Measurements from ENCODE around the gene S100P. TPM values are rescaled to one million over a fixed set of nuclear protein-coding genes. Genes with fewer than 3 reads are reported as not detected.
A peak's percentile ranks its signal among the peaks of the same experiment; 100 is the strongest.
"Not testable (repeated sequence)": the region's sequence is repeated elsewhere in the genome, so short reads cannot be mapped to it uniquely, and the experiment has no call there.

Gene S100P
- total RNA-seq, 1 donor from 2014 or later, result 1,144 TPM

DNA sequence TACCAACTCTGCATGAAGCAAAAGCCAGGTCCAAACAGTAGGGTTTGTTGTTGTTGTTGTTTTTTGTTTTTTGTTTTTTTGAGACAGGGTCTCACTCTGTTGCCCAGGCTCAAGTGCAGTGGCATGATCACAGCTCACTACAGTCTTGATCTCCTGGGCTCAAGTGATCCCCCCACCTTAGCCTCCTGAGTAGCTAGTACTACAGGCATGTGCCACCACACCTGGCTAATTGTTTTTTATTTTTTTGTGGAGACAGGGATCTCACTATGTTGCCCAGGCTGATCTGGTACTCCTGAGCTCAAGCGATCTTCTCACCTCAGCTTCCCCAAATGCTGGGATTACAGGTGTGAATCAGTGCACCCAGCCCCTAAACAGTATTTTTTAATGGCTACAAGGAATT, 6.2 kb downstream of the S100P start:
- ATAC-seq, result no peak

DNA sequence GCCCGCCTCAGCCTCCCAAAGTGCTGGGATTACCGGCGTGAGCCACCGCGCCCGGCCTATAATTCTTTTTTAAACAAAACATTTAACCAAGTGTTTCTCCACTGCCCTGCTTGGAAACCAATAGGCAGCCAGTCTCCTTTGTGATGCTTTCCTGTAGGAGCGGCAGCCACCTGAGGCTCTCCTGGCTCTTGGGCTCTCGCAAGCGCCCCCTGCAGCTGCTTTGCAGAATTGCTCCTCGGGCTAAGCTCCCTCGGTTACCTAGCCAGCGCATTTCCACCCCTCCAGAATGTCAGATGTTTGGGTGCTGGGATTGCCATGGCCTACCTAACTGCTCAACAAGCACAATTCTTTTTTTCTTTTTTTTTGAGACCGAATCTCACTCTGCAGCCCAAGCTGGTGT, 7.7 kb downstream of the S100P start:
- no peak for ATAC-seq

DNA sequence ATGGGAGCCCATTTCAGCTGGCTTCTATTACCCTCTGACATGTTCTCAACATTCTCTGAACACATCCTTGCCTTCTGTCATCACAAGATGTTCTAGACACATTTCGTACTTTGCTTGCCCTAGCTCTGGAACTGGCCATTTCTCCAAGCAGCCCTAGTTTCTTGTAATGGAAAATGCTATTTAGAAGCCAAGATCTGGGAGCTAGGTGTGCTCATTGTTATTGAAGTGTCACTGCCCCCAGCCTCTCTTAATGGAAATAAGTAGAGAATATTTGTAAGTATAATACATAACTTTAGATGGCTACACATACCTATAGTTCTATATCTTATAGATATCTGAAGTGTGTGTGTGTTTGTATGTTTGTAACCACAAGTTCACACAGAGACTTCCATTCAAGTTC, 9.1 kb downstream of the S100P start:
- no peak for ATAC-seq

DNA sequence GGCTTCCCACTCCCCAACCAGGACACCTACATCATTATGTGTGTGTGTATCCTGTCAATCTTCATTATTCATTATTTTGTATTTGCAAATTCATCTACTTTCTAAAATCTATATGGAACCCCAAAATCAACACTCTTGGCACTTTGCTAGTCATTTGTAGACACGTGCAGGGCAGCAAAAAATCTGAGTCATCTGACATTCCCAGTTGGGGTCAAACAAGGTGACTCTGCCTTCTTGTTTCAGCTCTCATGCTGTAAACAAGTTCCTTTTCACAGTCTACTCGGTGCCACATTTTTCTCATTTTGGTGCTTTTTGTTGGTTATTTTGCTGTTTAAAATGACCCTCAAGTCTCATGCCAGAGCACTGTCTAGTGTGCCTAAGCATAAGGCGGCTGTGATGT, 10.1 kb downstream of the S100P start:
- no peak for ATAC-seq

DNA sequence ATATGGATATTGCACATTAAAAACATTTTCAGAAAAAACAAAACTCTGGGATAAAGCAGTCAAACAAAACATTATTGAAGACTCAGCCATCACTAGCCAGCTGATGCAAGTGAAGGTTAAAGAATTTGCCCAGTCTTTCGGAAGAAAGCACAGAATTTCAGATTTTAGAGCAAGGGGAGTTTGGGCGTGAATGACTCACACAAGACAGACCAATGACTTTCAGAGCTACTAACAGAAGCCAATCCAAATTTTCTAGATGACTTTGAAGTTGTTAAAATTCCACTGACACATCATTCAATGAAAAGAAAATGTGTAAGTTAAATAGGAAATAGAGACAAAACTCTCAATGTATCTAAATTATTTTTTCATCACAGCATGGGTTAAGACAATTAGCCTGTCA, 12.0 kb downstream of the S100P start:
- ATAC-seq, result no peak

DNA sequence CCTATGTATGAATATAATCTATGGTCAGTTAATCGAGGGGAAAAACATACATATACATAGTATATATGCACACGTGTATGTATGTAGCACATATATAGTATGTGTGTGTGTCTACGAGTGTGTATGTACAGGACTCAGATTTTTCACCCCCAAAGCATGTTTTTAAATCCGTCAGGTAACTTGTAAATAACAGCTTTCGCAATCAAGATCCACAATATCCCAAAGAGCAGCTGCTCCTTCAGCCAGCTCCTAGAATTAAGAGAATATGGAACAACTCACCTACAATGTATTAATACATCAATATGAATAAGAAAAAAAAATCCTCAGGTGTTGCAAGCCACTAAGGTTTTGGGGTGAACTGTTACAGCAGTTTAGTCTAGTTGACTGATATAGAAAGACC, 12.5 kb downstream of the S100P start:
- no peak for ATAC-seq

DNA sequence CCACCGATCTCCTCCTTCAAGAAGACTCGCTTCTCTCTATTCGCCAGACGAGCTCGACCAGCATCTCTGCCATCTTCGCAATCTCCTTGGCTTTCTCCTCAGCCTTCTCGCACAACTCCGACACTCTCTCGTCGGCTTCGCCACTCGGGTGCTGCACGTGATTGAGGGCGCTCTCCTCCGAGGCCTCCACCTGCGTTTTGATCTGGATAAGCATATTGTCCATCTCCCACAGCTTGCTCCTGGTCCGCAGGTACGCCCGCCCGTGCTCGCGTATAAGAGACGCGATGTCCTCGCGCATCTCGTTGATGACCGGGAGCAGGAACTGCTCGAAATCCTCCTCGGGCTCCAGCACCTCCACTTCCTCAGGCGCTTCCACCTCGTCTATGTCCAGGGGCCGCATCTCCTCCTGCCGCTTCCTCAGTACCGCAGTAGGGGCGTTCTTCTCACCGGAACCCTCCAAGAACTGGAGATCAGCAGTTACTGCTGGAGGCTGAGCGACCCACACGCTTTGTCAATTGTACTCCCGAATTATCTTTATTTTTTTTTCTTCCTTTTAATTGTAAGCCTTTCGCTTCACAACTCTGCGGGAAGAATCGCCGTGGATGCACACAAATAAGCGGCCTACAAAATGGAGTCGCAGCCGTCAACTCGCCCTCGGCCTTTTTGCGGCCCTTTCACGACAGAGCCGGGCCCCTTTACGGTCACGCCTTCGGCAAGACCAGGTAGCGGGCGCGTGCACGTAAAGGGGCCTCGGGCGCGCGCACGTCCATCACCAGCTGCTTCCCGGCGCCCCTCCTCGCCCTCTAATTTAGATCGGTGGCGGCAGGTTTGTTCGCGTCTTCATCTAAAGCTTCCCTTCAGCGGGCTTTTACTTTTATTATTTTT, 15.8 kb downstream of the S100P start, which contains the start of gene MRFAP1L1:
Gene MRFAP1L1 (minus strand): TSS at position 636 of the 885 bp plus-strand sequence. CDS start 236 bp downstream, at position 400.
- peak; percentile 95 for ATAC-seq

DNA sequence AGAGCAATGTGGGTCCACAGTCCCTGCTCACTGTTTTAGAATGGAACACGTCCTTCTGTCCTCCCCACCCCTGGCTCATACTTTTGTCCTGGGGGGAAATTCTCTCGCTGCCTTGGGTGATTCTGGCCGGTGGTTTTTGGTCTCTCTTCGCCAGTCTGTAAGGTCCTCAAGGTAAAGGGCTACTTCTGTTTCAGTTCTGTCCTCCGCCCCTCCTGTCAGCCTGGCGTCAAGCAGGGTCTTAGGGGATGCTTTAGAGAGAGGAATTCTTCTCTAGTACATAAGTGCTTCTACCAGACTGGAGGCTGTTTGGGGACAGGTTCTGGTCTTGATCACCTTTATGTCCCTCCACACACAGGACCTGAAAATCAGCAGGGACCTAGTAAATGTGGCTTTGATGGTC, 16.6 kb downstream of the S100P start:
- ATAC-seq, result no peak

DNA sequence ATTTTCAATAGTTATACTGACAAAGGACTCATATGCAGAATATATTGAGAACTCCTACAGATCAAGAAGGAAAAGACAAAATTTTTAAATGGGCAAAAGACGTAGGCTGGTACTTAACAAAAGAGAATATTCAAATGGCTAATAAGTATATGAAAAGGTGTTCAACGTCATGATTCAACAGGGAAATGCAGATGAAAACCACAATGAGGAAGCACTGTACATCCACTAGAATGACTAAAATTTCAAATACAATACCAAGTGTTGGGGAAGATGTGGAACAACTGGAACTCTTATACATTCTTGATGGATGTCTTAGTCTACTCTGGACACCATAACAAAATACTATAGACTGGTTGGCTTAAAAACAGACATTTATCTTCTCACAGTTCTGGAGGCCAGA, 17.3 kb downstream of the S100P start:
- ATAC-seq, result no peak

DNA sequence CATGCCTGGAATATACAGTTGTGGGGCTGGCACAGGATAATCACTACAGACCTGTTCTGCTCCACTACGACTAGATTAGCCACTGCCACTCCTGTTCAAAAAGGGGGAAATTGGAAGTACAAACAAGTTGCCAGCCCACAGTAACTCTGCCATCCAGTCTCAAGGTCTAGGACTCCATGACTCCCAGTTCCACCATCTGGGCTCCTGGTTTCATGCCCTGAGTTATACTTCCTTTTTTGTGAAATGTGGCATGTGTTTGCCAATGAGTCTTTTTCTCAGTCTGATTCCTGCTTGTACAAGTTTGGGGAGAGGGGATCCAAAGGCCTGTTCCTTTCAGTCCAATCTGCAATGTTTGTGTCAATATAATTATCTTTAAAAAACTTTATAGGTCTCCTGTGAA, 21.3 kb downstream of the S100P start:
- no peak for ATAC-seq

DNA sequence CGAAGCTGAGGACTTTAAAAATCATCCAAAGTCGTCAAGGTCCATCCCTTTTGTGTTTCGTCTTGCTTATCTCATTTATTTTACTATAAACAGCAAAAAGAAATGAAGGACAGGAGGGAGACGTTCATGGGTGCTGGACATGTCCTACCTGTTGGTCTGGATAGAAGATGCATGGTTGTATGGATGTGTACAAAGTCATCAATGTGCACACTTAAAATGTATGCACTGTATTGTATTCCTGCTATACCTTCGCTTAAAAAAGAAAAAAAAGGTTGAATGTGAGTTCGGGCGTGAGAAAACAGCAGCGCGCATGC, 22.0 kb downstream of the S100P start:
- no peak for ATAC-seq

DNA sequence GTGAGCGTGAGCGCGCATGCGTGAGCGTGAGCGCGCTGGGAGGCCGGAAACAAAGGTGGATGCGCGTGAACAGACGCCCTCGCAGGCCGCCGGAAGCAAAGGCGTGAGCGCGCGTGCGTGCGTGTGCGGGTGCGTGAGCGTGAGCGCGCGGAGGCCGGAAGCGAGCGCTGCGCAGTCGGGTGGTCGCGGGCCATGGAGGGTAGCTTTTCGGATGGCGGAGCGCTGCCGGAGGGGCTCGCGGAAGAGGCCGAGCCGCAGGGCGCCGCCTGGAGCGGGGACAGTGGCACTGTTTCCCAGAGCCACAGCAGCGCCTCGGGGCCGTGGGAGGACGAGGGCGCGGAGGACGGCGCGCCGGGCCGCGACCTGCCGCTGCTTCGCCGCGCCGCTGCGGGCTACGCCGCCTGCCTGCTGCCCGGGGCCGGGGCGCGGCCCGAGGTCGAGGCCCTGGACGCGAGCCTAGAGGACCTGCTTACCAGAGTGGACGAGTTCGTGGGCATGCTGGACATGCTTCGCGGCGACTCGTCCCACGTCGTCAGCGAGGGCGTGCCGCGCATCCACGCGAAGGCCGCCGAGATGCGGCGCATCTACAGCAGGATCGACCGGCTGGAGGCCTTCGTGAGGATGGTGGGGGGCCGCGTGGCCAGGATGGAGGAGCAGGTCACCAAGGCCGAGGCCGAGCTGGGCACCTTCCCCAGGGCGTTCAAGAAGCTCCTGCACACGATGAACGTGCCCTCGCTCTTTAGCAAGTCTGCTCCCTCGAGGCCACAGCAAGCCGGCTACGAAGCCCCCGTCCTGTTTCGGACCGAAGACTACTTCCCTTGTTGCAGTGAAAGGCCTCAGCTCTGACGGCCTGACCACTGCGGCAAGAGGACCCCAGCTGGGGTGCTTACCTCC, 22.6 kb downstream of the S100P start, which contains the start of gene BLOC1S4:
Gene BLOC1S4 (plus strand): TSS at position 157 of the 894 bp plus-strand sequence. CDS start 36 bp downstream, at position 193.
- ATAC-seq, result peak; percentile 89

DNA sequence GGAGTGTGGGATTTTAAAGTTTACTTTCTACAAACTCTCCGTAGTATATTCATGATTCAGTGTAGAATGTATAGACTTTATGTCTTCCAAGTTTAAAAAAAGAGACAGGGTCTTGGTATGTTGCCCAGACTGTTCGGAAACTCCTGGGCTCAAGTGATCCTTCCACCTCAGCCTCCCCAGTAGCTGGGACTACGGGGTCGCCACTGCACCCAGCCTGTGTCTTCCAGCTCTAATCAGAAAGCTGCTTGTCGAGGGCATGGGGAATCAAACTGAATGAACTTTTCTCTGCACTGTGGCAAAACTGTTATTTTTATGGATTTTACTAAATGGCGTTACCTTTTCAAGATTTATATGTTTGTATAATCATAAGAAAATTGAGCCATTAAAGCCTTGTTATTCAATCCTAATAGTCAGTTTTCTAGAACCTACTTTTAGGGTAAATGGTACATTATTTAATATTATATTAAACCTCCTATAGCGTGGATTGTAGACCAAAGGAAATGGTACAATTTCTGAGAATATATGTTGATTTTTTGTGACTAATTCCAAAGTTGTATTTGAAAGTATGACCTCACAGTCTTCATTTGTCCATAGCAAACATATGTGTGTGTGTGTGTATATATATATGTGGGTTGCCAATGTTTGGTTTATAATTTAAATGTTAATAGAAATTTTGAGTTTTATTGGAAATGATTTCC, 23.4 kb downstream of the S100P start:
- ATAC-seq, result no peak

DNA sequence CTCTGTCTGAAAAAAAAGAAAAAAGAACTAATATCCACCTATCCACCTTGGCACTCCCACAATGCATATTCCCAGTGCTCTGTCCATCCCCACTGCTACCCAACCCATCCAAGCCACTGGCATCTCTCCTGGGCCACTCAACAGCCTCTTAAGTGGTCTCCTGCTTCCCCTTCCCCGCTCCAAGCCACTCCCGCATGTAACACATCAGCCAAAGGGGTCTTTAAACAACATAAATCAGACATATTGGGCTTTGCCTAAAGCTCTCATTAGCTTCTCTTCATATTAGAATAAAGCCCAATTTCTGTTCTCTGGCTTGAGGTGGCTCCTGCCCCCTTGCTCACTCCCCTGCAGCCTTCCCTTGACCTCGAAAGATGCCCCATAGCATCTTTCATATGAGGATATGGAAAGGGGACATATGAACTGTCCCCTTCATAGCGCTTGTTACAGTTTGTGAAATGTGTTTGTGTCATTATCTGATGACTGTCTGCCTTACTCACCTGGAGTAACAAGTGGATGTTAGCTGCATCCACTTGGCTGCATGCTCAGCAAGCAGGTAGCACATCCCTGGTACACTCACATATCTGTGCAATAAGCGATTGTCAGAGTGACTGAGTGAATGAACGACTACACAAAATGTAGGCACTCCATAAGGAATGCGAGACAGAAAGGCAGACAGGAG, 25.4 kb downstream of the S100P start:
- no peak for ATAC-seq

DNA sequence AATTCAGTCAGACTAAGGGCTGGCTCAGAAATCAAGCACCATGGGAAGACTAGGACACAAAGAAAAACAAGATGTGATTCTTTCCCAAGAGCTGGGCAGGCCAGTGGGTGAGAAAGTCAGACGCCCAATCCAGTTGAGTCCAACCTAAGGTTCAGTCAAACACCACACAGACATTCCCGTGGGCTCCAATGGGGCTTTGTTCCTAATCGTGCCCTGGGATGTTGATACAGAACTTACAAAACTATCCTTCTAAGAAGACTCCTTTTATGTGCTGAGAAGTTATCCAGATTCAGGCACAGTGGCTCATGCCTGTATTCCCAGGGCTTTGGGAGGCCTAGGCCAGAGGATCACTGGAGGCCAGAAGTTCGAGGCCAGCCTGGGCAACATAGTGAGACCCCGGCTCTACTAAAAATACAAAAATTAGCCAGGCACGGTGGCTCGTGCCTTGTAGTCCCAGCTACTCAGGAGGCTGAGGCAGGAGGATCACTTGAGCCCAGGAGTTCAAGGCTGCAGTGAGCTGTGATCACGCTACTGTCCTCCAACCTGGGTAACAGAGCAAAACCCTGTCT, 26.0 kb downstream of the S100P start:
- no peak for ATAC-seq

DNA sequence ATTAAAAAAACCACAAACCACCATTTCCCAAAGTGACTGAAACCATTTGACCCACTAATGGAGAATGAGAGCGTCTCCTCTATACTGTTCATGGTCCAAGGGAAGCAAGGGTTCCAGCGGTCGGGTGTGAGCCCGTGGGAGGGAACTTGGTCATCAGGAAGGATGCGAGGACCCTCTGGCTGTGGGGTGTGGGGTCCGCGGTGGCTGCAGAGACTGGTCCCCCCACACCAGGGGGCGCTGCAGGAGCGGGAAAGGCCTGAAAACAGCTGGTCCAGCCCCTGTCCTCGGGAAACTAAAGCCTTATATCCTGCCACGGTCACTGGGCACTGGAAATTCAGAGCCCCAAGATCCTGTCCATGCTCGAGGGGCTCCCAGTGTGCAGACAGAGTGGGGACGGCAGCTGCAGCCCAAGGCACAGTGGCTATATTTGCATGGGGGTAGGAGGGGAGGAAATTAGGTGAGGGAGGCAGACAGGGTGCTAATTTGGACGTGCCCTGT, 26.6 kb downstream of the S100P start:
- peak; percentile 46 for ATAC-seq

DNA sequence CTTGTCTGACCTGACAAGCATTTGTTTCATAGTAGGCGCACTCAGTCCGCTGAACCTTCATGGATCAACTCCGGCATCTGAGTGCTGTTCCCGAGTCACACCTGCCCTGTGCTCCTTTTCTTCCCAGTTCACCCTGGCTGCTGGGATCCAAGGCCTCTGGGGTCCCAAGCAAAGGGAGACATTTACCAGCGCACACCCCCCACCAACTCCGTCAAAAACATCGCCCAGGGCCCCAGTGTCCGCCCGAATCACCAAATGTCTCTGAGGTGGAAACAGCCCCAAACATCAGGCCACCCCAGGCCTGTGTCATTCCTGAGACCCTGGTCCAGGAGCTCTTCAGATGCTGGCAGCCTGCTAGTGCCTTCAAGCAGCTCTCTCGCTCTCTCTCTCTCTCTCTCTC, 27.4 kb downstream of the S100P start:
- no peak for ATAC-seq

DNA sequence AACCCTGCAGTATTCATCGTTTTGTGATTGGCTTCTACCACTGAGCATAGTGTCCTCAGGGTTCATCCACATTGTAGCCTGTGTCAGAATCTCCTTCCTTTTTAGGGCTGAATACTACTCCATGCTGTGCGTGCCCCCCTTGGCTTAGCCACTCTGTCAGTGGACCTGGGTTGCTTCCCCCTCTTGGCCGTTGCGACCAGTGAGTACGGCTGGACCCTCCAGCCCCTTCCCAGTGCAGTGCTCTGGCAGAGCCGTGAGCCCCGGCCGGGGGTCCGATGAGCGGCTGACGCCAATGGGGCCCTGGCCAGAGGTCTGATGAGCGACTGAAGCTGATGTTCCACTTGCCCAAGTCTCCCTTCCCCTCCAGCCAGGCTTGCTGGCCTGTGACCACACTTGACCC, 29.2 kb downstream of the S100P start:
- no peak for ATAC-seq

DNA sequence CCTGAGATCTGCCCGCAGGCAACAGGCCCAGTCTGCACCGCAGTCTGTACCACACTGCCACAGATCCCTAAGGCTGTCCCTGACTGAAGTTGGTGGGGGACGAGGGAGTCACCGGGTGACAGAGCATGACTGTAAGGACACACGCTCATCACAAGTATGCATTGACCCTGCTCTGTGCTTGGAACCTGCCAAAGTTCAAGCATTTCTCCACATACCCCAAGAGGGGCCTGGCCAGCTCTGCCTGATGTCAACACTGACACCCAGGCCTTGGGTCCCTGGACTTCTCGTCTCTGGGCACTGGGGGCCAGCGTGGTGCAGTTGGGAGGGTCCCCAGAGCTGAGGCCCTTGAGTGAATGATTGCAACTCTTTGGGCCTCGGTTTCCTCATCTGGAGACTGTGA, 30.2 kb downstream of the S100P start:
- ATAC-seq, result no peak

DNA sequence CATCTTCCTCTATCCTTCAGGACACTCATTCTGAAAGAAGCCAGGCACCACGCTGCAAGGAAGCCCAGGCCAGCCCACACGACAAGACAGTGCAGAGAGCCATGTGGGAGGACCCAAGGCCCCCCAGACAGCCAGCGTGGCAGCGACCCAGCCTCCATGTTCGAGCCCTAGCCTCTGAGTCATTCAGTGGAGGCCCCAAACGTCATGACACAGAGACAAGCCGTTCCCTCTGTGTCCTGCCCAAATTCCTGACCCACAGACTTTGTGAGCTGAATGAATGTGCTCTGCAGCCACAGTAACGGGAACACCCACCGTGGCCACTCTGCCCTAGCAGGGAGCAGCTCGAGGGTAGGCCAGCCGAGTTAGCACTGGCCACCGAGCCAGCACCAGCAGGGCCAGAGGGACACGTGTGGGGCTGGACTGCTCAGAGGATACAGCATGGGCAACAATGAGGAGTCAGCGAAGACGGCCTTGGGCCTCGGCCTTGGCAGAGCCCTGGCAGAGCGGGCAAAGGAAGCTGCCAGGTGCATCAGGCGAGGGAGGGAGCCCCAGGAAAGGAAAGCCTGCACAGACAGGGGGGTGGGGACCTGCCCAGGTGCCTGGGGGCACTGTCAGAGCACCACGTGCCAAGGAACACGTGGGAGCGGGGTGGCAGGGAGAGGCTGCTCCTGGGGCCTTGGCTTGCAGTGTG, 30.9 kb downstream of the S100P start:
- ATAC-seq, result peak; percentile 30

DNA sequence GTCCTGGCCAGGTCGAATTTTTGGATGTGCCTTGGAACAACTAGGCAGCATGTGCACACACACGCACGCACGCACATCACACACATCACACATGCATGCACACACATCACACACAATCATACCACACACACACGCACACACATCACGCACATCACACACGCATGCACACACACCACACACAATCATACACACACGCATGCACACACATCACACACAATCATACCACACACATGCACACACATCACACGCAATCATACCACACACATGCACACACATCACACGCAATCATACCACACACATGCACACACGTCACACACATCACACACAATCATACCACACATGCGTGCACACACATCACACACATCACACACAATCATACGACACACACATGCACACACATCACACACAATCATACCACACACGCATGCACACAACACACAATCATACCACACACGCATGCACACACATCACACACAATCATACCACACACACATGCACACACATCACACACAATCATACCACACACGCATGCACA, 31.8 kb downstream of the S100P start:
- not testable (repeated sequence) for ATAC-seq
